Measurements from ENCODE around the gene NAT14.

The NAT14 gene

DNA sequence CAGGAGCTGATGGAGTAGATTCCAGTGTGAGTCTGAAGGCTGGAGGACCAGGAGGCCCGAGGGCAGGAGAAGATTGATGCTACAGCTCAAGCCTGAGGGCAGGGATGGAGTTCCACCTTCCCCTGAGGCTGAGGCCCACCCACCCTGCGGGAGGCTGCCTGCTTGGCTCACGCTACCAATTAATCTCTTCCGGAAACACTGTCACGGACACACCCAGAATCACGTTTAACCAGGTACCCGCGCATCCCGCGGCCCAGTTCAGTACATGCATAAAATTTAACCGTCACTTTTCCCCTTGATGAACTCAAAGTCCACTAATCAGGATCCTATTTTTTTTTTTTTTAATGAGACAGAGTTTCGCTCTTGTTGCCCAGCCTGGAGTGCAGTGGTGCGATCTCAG lies 13.7 kb upstream of the NAT14 start:
- no peak for DNase-seq (ENCODE audit: low read depth, low spot score)

GRCh38 chr19:55472463-55472862 lies 12.5 kb upstream of the NAT14 start:
- DNase-seq (ENCODE audit: low read depth, low spot score): no peak

GRCh38 chr19:55473225-55474012 lies 11.6 kb upstream of the NAT14 start:
- no peak for DNase-seq (ENCODE audit: low read depth, low spot score)

DNA sequence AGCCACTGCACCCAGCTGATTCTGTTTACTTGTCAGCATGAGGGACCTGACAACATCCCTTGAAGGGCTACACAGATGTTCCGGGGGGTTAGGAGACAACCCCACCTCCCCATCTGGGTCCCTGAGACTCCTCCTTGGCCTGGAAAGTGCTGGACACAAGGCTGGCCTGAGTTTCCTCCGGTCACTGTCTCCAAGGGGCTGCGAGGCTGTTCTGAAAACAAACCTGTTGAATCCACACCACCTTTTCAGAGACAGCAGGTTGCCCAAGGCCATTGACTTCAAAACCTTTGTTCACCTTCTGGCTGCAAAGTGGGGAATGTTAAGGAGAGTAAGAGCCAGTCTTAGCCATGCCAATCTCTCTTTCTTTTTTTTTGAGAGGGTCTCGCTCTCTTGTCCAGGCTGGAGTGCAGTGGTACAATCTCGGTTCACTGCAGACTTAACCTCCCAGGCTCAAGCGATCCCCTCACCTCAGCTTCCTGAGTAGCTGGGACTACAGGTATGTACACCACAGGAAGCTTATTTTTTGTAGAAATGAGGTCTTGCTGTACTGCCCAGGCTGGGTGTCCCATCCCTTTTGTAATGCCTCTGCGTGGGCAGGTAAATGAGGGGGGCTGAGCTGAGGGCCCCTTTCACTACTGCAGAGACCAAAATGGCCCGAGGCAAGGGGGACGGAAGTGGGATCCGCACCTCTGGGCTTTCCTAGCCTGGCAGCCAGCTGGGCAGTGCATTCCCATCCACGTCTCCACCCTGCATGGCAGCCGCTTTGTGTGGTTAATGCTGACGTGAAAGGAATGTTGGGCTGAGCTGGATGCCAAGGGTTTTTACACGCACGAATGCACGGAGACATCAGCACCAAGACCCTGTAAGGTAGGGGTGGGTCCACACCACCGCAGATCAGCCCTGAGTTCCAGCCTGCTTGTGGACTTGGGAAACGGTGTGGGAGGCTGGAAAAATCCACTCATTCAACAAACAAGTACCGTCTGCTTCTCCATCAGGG lies 10.4 kb upstream of the NAT14 start:
- no peak for DNase-seq (ENCODE audit: low read depth, low spot score)

GRCh38 chr19:55476100-55476775 lies 8.8 kb upstream of the NAT14 start, which contains the start of gene ZNF628:
Gene ZNF628, plus strand, starts transcription at chr19:55476617. Its CDS starts 3,294 bp downstream, at chr19:55479911.
- DNase-seq (ENCODE audit: low read depth, low spot score): peak; percentile 96

GRCh38 chr19:55477905-55478304 lies 7.1 kb upstream of the NAT14 start:
- no peak for DNase-seq (ENCODE audit: low read depth, low spot score)

DNA sequence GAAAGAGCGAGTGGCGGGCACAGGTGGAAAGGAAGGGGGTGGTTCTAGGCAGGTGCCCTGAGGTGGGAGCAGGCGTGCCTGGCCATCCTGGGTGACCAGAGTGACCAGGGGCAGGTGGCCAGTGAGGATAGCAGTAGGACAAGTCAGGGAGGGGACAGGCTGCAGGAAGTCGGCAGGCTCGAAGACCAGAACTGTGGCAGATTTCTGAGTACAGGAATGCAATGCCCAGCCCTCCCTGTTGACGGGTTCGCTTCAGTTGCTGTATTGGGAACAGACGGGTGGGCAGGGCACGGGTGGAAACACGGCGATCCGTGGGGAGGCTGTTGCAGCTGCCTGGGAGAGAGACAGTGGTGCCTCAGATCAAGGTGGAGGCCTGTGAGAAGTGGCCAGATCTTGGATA lies 6.6 kb upstream of the NAT14 start:
- DNase-seq (ENCODE audit: low read depth, low spot score): no peak

GRCh38 chr19:55479045-55479444 lies 5.9 kb upstream of the NAT14 start:
- no peak for DNase-seq (ENCODE audit: low read depth, low spot score)

- no peak for DNase-seq (ENCODE audit: low read depth, low spot score)
Observed at GRCh38 chr19:55479451-55480230, 5.3 kb upstream of the NAT14 start.

GRCh38 chr19:55481148-55481793 lies 3.7 kb upstream of the NAT14 start:
- no peak for DNase-seq (ENCODE audit: low read depth, low spot score)

DNA sequence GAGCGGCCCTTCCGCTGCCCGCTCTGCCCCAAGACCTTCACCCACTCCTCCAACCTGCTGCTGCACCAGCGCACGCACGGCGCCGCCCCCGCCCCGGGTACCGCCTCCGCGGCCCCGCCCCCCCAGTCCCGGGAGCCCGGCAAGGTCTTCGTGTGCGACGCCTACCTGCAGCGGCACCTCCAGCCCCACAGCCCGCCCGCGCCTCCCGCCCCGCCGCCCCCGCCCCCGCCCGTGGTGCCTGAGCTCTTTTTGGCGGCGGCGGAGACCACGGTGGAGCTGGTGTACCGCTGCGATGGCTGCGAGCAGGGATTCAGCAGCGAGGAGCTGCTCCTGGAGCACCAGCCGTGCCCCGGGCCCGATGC lies 3.2 kb upstream of the NAT14 start:
- no peak for DNase-seq (ENCODE audit: low read depth, low spot score)

GRCh38 chr19:55482156-55482961 lies 2.6 kb upstream of the NAT14 start:
- DNase-seq (ENCODE audit: low read depth, low spot score): no peak

- DNase-seq (ENCODE audit: low read depth, low spot score): no peak
Observed at GRCh38 chr19:55482967-55483705, 1.9 kb upstream of the NAT14 start.

- DNase-seq (ENCODE audit: low read depth, low spot score): no peak
Observed at GRCh38 chr19:55483706-55484592, 1.0 kb upstream of the NAT14 start.

GRCh38 chr19:55485439-55486011 lies 537 bp downstream of the NAT14 start:
- DNase-seq (ENCODE audit: low read depth, low spot score): no peak

DNA sequence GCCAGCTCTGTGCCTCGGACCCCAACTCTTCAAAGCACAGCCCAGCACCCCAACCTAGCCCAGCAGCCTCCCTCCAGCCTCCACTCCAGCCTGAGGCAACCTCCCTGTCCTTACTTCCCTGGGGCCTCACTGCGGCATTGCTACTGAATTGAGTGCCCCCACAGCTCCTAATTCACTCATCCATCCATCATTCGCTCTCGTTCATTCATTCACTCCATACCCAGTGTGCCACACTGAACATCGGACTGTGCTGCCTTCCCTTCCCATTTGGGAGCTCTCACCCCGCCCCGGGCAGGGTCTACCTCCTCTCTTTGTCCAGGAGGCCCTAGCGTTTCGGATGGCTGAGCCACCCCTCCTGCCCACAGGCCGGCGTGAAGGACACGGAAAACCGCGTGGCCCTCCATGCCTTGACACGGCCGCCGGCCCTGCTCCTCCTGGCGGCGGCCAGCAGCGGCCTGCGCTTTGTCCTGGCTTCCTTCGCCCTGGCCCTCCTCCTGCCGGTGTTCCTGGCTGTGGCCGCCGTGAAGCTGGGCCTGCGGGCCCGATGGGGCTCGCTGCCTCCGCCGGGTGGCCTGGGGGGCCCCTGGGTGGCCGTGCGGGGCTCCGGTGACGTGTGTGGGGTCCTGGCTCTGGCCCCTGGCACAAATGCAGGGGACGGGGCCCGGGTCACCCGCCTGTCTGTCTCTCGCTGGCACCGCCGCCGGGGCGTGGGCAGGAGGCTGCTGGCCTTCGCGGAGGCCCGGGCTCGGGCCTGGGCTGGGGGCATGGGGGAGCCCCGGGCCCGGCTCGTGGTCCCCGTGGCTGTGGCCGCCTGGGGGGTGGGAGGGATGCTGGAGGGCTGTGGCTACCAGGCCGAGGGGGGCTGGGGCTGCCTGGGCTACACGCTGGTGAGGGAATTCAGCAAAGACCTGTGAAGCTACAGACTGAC lies 1.3 kb downstream of the NAT14 start:
- no peak for DNase-seq (ENCODE audit: low read depth, low spot score)

All from activated CD4-positive, CD25-positive, alpha-beta regulatory T cell treated with anti-CD3 and anti-CD28 coated beads, Interleukin-2, amount 50 U/mL, for 16 hours (primary cell).